Smooth muscle cell (in vitro differentiated cells): Measurements from ENCODE around the gene SMIM14. TPM values are rescaled to one million over a fixed set of nuclear protein-coding genes. Genes with fewer than 3 reads are reported as not detected.
"Not testable (repeated sequence)": the region's sequence is repeated elsewhere in the genome, so short reads cannot be mapped to it uniquely, and the experiment has no call there.

ENCODE experiments used
- DNase-seq: peaks from one replicate; lab custom pipeline; 2025; ENCODE audit not compliant: unreplicated experiment; lab: John Stamatoyannopoulos, UW
- H2AFZ ChIP-seq: fragments of 200-600 bp; sonication (generic); 2 replicates; pipeline ENCODE4 v1.6.0; 2016; ENCODE audit warnings: antibody characterized with exemption, low read depth, mild to moderate bottlenecking
- H3F3A ChIP-seq: fragments of 200-600 bp; sonication (generic); 2 replicates; pipeline ENCODE4 v1.6.0; 2017; ENCODE audit warnings: antibody characterized with exemption, low read depth
- H3K27ac ChIP-seq: fragments of 200-600 bp; sonication (generic); 2 replicates; pipeline ENCODE4 v1.5.1; 2016; ENCODE audit warnings: low read depth, mild to moderate bottlenecking
- H3K27me3 ChIP-seq: fragments of 200-600 bp; sonication (generic); 2 replicates; pipeline ENCODE4 v1.6.1; 2016; ENCODE audit warnings: low read depth, mild to moderate bottlenecking
- H3K36me3 ChIP-seq: fragments of 200-600 bp; sonication (generic); 2 replicates; pipeline ENCODE4 v1.5.1; 2016; ENCODE audit warnings: low read depth
- H3K4me1 ChIP-seq: fragments of 200-600 bp; sonication (generic); 2 replicates; pipeline ENCODE4 v1.5.1; 2016; ENCODE audit warnings: low read depth
- H3K4me2 ChIP-seq: fragments of 200-600 bp; sonication (generic); 2 replicates; pipeline ENCODE4 v1.6.0; 2016; ENCODE audit warnings: mild to moderate bottlenecking
- H3K4me3 ChIP-seq: fragments of 200-600 bp; sonication (generic); 2 replicates; pipeline ENCODE4 v1.5.1; 2016; ENCODE audit warnings: mild to moderate bottlenecking
- H3K79me2 ChIP-seq: fragments of 200-600 bp; sonication (generic); 2 replicates; pipeline ENCODE4 v1.6.0; 2016; ENCODE audit warnings: low read depth, mild to moderate bottlenecking
- H3K9ac ChIP-seq: fragments of 200-600 bp; sonication (generic); 2 replicates; pipeline ENCODE4 v1.6.0; 2016; ENCODE audit warnings: low read depth
- H3K9me3 ChIP-seq: fragments of 200-600 bp; sonication (generic); replicated peaks from 2 replicates; pipeline ENCODE4 v1.5.1; 2016; ENCODE audit warnings: low read depth
- H4K20me1 ChIP-seq: fragments of 200-600 bp; sonication (generic); 2 replicates; pipeline ENCODE4 v1.6.0; 2016; ENCODE audit warnings: low read depth
- CTCF ChIP-seq: fragments of 200-600 bp; sonication (generic); IDR thresholded peaks from 2 replicates; pipeline ENCODE4 v1.5.1; 2017; ENCODE audit warnings: borderline replicate concordance, mild to moderate bottlenecking, antibody characterized with exemption; ENCODE audit not compliant: insufficient read depth, poor library complexity, severe bottlenecking
- WGBS: methylation state at CpG from one replicate; pipeline ENCODE4 v1.1.7; 2016; ENCODE audit warnings: low lambda C conversion rate; 5-methylcytosine and 5-hydroxymethylcytosine counted together
- polyA plus RNA-seq: library from polyadenylated mRNA; unstranded; fragments of >200 nt; fragmentation: Nextera tagmentation; extraction: Ambion mirVana; gene quantifications from 2 replicates; pipeline ENCODE4 v1.2.1, GENCODE V29; 2016
- total RNA-seq: library from RNA; depleted of rRNA; stranded (reverse); fragments of >200 nt; gene quantifications from 2 replicates; pipeline ENCODE4 v1.2.3, GENCODE V29; 2014

The SMIM14 gene
- total RNA-seq (45.0 and 55.9 TPM in 2 replicates), polyA plus RNA-seq (47.4 and 48.0 TPM in 2 replicates)

- under 1% methylated on average over 70 of the region's 75 CpGs for WGBS
- Histone ChIP-seq H4K20me1 (no peaks in the 10 kb centered on the region), H3K36me3 (no peaks in the 10 kb centered on the region), H3K27ac (peak within 1 kb of the TSS; percentile 98), H3K9me3 (no peaks in the 10 kb centered on the region), H3K4me2 (peak within 1 kb of the TSS; percentile 90), H3K79me2 (peaks cover 35% of the 10 kb centered on the region), H3K4me1 (peaks cover 15% of the 10 kb centered on the region), H3K9ac (peak within 1 kb of the TSS; percentile 96), H3K27me3 (no peaks in the 10 kb centered on the region), H3F3A (no peaks in the 10 kb centered on the region), H2AFZ (peak within 1 kb of the TSS; percentile 57), H3K4me3 (peak within 1 kb of the TSS; percentile 85)
- peak; percentile 92 for DNase-seq
- TF ChIP-seq CTCF: no peak
Observed at GRCh38 chr4:39638354-39639239, at the start of gene SMIM14. Gene SMIM14, minus strand, starts transcription at chr4:39638865. Its CDS starts 33,720 bp downstream, at chr4:39605145.

GRCh38 chr4:39687014-39687413 lies 48.3 kb upstream of the SMIM14 start:
- Histone ChIP-seq H3K4me3 (no peak overlapping the region), H3K79me2 (no peaks in the 10 kb centered on the region), H4K20me1 (no peaks in the 10 kb centered on the region), H3K27ac (no peak overlapping the region), H3F3A (no peaks in the 10 kb centered on the region), H3K4me1 (no peaks in the 10 kb centered on the region), H3K9ac (no peak overlapping the region), H3K27me3 (no peaks in the 10 kb centered on the region), H3K4me2 (no peak overlapping the region), H3K9me3 (no peaks in the 10 kb centered on the region), H2AFZ (no peak overlapping the region), H3K36me3 (no peaks in the 10 kb centered on the region)
- no peak for TF ChIP-seq CTCF
- no peak for DNase-seq

GRCh38 chr4:39685990-39686389 lies 47.3 kb upstream of the SMIM14 start:
- Histone ChIP-seq H3K9me3 (no peaks in the 10 kb centered on the region), H3K27ac (no peak overlapping the region), H3K9ac (no peak overlapping the region), H2AFZ (no peak overlapping the region), H4K20me1 (no peaks in the 10 kb centered on the region), H3K4me2 (no peak overlapping the region), H3K79me2 (no peaks in the 10 kb centered on the region), H3K4me3 (no peak overlapping the region), H3K27me3 (no peaks in the 10 kb centered on the region), H3F3A (no peaks in the 10 kb centered on the region), H3K4me1 (no peaks in the 10 kb centered on the region), H3K36me3 (no peaks in the 10 kb centered on the region)
- TF ChIP-seq CTCF: no peak
- no peak for DNase-seq
- 16% methylated on average over 1 of the region's 1 CpG for WGBS

- Histone ChIP-seq H3K4me2 (no peak overlapping the region), H3K79me2 (no peaks in the 10 kb centered on the region), H3K4me1 (no peaks in the 10 kb centered on the region), H2AFZ (no peak overlapping the region), H4K20me1 (no peaks in the 10 kb centered on the region), H3K9me3 (no peaks in the 10 kb centered on the region), H3K27ac (no peak overlapping the region), H3K36me3 (no peaks in the 10 kb centered on the region), H3K9ac (no peak overlapping the region), H3K27me3 (no peaks in the 10 kb centered on the region), H3K4me3 (no peak overlapping the region), H3F3A (no peaks in the 10 kb centered on the region)
- no peak for DNase-seq
- no peak for TF ChIP-seq CTCF
- 70% methylated on average over 2 of the region's 2 CpGs for WGBS
Observed at GRCh38 chr4:39682138-39682537, 43.5 kb upstream of the SMIM14 start.

GRCh38 chr4:39681003-39681402 lies 42.3 kb upstream of the SMIM14 start:
- H3K4me3 ChIP-seq, H3K27me3 ChIP-seq, H3K36me3 ChIP-seq, H3K27ac ChIP-seq, H3K4me2 ChIP-seq, H3K4me1 ChIP-seq, H3K9me3 ChIP-seq, H3K9ac ChIP-seq, H3K79me2 ChIP-seq, H3F3A ChIP-seq, H2AFZ ChIP-seq, DNase-seq, H4K20me1 ChIP-seq: not testable (repeated sequence)
- WGBS: 88% methylated on average over 2 of the region's 2 CpGs

- DNase-seq, H3F3A ChIP-seq, H2AFZ ChIP-seq, H3K9ac ChIP-seq, H3K36me3 ChIP-seq, H3K9me3 ChIP-seq, H3K27ac ChIP-seq, H3K79me2 ChIP-seq, H3K27me3 ChIP-seq, H3K4me2 ChIP-seq, H3K4me3 ChIP-seq, H3K4me1 ChIP-seq, H4K20me1 ChIP-seq: not testable (repeated sequence)
- 96% methylated on average over 10 of the region's 10 CpGs for WGBS
Observed at GRCh38 chr4:39675681-39676080, 37.0 kb upstream of the SMIM14 start.
